K562 (cell line): ENCODE results near the gene PALLD. TPM values are rescaled to one million over a fixed set of nuclear protein-coding genes. Genes with fewer than 3 reads are reported as not detected.

Experiments used
- ATAC-seq: fragments of 200-7000 bp; cut with Tn5 transposase; 3 replicates; pipeline ENCODE4 v1.9.1; 2020; ENCODE audit warnings: moderate library complexity
- BruUV-seq: library from RNA; stranded (reverse); fragments of 400-500 nt; replicated peaks from 2 replicates; lab custom pipeline; 2021; lab: Mats Ljungman, UMichigan
- CTCF ChIA-PET: fragments of 300-600 bp; formaldehyde crosslinking; extraction: SDS; loops from one replicate; lab custom pipeline; 2021; ENCODE audit warnings: low intra/inter-chr PET ratio; lab: Yijun Ruan, JAX
- POLR2A ChIA-PET: fragments of 300-600, 350-650 bp; sonication (Branson Sonifier 250); formaldehyde crosslinking; extraction: SDS; loops from one replicate; lab custom pipeline; 2021; ENCODE audit warnings: antibody characterized with exemption, inconsistent platforms; lab: Yijun Ruan, JAX
- DNase-seq, 4 experiments: peaks; one replicate each; pipeline versions ENCODE4 v3.0.0 to v3.0.0-alpha.2; 2011 to 2018; ENCODE audit warnings: low spot score in 3 of 4, mixed read lengths in 3 of 4; ENCODE audit errors: extremely low read depth in 1 of 4
- FAIRE-seq: peaks from 2 replicates; lab custom pipeline; 2011; peaks lifted over from hg19 to GRCh38; lab: Jason Lieb, UNC
- H2AFZ ChIP-seq: 2 replicates; pipeline ENCODE4 v1.6.0; 2011; ENCODE audit warnings: low read depth, low read length, control low read depth, inconsistent platforms
- H3K27ac ChIP-seq: fragments of 200-600 bp; 3 replicates; pipeline ENCODE4 v1.8.0; 2011; ENCODE audit warnings: low read depth, mild to moderate bottlenecking, control low read depth, inconsistent platforms, low read length, moderate library complexity, mixed read lengths; ENCODE audit errors: extremely low read depth
- H3K27me3 ChIP-seq, 2 experiments: fragments of 300-600 bp in 1 of 2; 2 replicates in 1 of 2; 3 replicates in 1 of 2; pipeline versions ENCODE4 v1.6.0 to v1.8.0; 2011; ENCODE audit warnings: inconsistent platforms in 2 of 2, low read length in 2 of 2, mild to moderate bottlenecking in 1 of 2, mixed read lengths in 1 of 2, moderate library complexity in 1 of 2; ENCODE audit not compliant: control insufficient read depth in 2 of 2, insufficient read depth in 2 of 2
- H3K36me3 ChIP-seq: fragments of 300-600 bp; 3 replicates; pipeline ENCODE4 v1.8.0; 2011; ENCODE audit warnings: mild to moderate bottlenecking, low read length, inconsistent platforms; ENCODE audit not compliant: control insufficient read depth, insufficient read depth
- H3K4me1 ChIP-seq, 2 experiments: fragments of 200-600 bp in 1 of 2; replicated peaks in 1 of 2; 2 replicates in 1 of 2; 3 replicates in 1 of 2; pipeline versions ENCODE4 v1.5.1 to v1.8.0; 2011; ENCODE audit warnings: inconsistent platforms in 2 of 2, low read length in 2 of 2, mild to moderate bottlenecking in 1 of 2, mixed read lengths in 1 of 2, moderate library complexity in 1 of 2; ENCODE audit not compliant: control insufficient read depth in 2 of 2, insufficient read depth in 2 of 2
- H3K4me2 ChIP-seq: 2 replicates; pipeline ENCODE4 v1.6.1; 2011; ENCODE audit warnings: low read length, control low read depth, inconsistent platforms, mixed read lengths; ENCODE audit not compliant: insufficient read depth
- H3K4me3 ChIP-seq: fragments of 200-600 bp; sonication (generic), shearing (Covaris generic); 2 replicates; pipeline ENCODE4 v1.5.1; 2016; ENCODE audit warnings: control low read depth, inconsistent platforms
- H3K79me2 ChIP-seq: fragments of 200-600 bp; 3 replicates; pipeline ENCODE4 v1.8.0; 2011; ENCODE audit warnings: low read length, inconsistent platforms; ENCODE audit not compliant: control insufficient read depth, insufficient read depth
- H3K9ac ChIP-seq, 2 experiments: 2 replicates each; pipeline versions ENCODE4 v1.6.0 to v1.6.1; 2011; ENCODE audit warnings: low read depth in 2 of 2, low read length in 2 of 2, control low read depth in 1 of 2, inconsistent platforms in 1 of 2, mild to moderate bottlenecking in 1 of 2, mixed read lengths in 1 of 2; ENCODE audit not compliant: insufficient read depth in 1 of 2
- H3K9me1 ChIP-seq: one replicate; pipeline ENCODE4 v1.6.0; 2011; ENCODE audit warnings: inconsistent platforms, mild to moderate bottlenecking, low read length, moderate library complexity; ENCODE audit not compliant: control insufficient read depth, insufficient read depth
- H3K9me3 ChIP-seq: replicated peaks from 2 replicates; pipeline ENCODE4 v1.5.1; 2011; ENCODE audit warnings: low read depth, low read length, inconsistent platforms; ENCODE audit not compliant: control insufficient read depth, insufficient read depth
- H4K20me1 ChIP-seq: replicated peaks from 2 replicates; pipeline ENCODE4 v1.6.1; 2011; ENCODE audit warnings: low read length, inconsistent platforms, mixed read lengths; ENCODE audit not compliant: control insufficient read depth, insufficient read depth
- ARID3A ChIP-seq: IDR thresholded peaks from 2 replicates; pipeline ENCODE4 v1.6.1; 2012; ENCODE audit warnings: low read depth, low read length, improper control_type of control experiment, borderline replicate concordance
- CXXC5 ChIP-seq: fragments of 250-450 bp; sonication (Bioruptor Pico); IDR thresholded peaks from 2 replicates; pipeline ENCODE4 v1.8.0; 2022; ENCODE audit warnings: inconsistent platforms, mild to moderate bottlenecking, moderate library complexity
- FUS ChIP-seq: fragments of 200-400 bp; formaldehyde crosslinking; optimal IDR thresholded peaks from 2 replicates; pipeline ENCODE3; 2017; ENCODE audit warnings: low read depth, low read length
- HCFC1 ChIP-seq: IDR thresholded peaks from 2 replicates; pipeline ENCODE4 v1.6.1; 2012; ENCODE audit warnings: low read depth, low read length, improper control_type of control experiment
- HOXB6 ChIP-seq: fragments of 250-450 bp; sonication (Bioruptor Pico); IDR thresholded peaks from 2 replicates; pipeline ENCODE4 v1.5.1; 2022; ENCODE audit warnings: mild to moderate bottlenecking, borderline replicate concordance
- JUND ChIP-seq, 2 experiments: IDR thresholded peaks; 2 replicates in 1 of 2; 3 replicates in 1 of 2; pipeline ENCODE4 v1.6.1; 2011; ENCODE audit warnings: borderline replicate concordance in 2 of 2, low read depth in 2 of 2, low read length in 2 of 2, improper control_type of control experiment in 1 of 2, missing biosample characterization in 1 of 2, missing genetic modification characterization in 1 of 2, missing genetic modification reagents in 1 of 2
- KDM1A ChIP-seq, 2 experiments: fragments of 450-650 bp; IDR thresholded peaks; 2 replicates each; pipeline ENCODE4 v1.6.1; 2016; ENCODE audit warnings: mild to moderate bottlenecking in 2 of 2
- MYBL2 ChIP-seq, 2 experiments: fragments of 450-650 bp in 1 of 2; sonication (generic) in 1 of 2; formaldehyde crosslinking in 1 of 2; IDR thresholded peaks; 2 replicates each; pipeline versions ENCODE4 v1.6.1 to v1.8.1; 2017 to 2022; ENCODE audit warnings: borderline replicate concordance in 1 of 2, inconsistent platforms in 1 of 2, low read depth in 1 of 2, mild to moderate bottlenecking in 1 of 2, missing genetic modification reagents in 1 of 2, moderate library complexity in 1 of 2
- NFATC3 ChIP-seq: fragments of 450-650 bp; IDR thresholded peaks from 2 replicates; pipeline ENCODE4 v1.6.1; 2017; ENCODE audit warnings: mild to moderate bottlenecking
- NFRKB ChIP-seq: fragments of 450-650 bp; IDR thresholded peaks from 2 replicates; pipeline ENCODE4 v1.6.1; 2016; ENCODE audit warnings: low read depth
- NR2C2 ChIP-seq, 2 experiments: fragments of 200-800 bp in 1 of 2; sonication (Bioruptor generic) in 1 of 2; sonication (generic) in 1 of 2; formaldehyde crosslinking in 1 of 2; IDR thresholded peaks; 2 replicates each; pipeline versions ENCODE4 v1.6.1 to v1.8.0; 2016 to 2022; ENCODE audit warnings: mild to moderate bottlenecking in 1 of 2, missing compliant biosample characterization in 1 of 2, missing genetic modification characterization in 1 of 2, missing genetic modification reagents in 1 of 2
- RBM14 ChIP-seq: fragments of 200-400 bp; formaldehyde crosslinking; IDR thresholded peaks from 2 replicates; pipeline ENCODE4 v1.6.1; 2018; ENCODE audit warnings: low read depth, mild to moderate bottlenecking, low read length, moderate library complexity, borderline replicate concordance; ENCODE audit not compliant: insufficient read depth
- RBM25 ChIP-seq: fragments of 200-400 bp; formaldehyde crosslinking; IDR thresholded peaks from 2 replicates; pipeline ENCODE4 v1.6.1; 2018; ENCODE audit warnings: low read length, low read depth, moderate library complexity; ENCODE audit not compliant: severe bottlenecking
- SMAD2 ChIP-seq: fragments of 150-350 bp; IDR thresholded peaks from 2 replicates; pipeline ENCODE4 v1.6.1; 2014; ENCODE audit warnings: low read depth, mild to moderate bottlenecking, low read length
- SPI1 ChIP-seq: IDR thresholded peaks from 2 replicates; pipeline ENCODE4 v1.6.1; 2011; ENCODE audit warnings: low read depth, low read length, control low read depth, borderline replicate concordance
- TEAD1 ChIP-seq, 2 experiments: fragments of 450-650 bp in 1 of 2; sonication (generic) in 1 of 2; formaldehyde crosslinking; IDR thresholded peaks; 2 replicates each; pipeline versions ENCODE4 v1.4.0 to v1.8.0; 2020 to 2022; ENCODE audit warnings: mild to moderate bottlenecking in 2 of 2, missing genetic modification reagents in 1 of 2
- ZBED1 ChIP-seq: IDR thresholded peaks from 2 replicates; pipeline ENCODE4 v1.6.1; 2014
- ZNF253 ChIP-seq: fragments of 250-450 bp; sonication (Bioruptor Pico); conservative IDR thresholded peaks from 2 replicates; pipeline ENCODE4 v1.6.1; 2021; ENCODE audit warnings: mild to moderate bottlenecking
- ZNF436 ChIP-seq: fragments of 250-450, 450-650 bp; sonication (Bioruptor Pico); formaldehyde crosslinking; IDR thresholded peaks from 2 replicates; pipeline ENCODE4 v1.7.0; 2020; ENCODE audit warnings: mild to moderate bottlenecking
- WGBS: fragments of 100-300 bp; shearing (Covaris generic); methylation state at CpG from one replicate; pipeline ENCODE4 v1.1.6; 2016; ENCODE audit warnings: low coverage, mixed read lengths; ENCODE audit not compliant: insufficient coverage; ENCODE audit errors: missing lambda C conversion rate; 5-methylcytosine and 5-hydroxymethylcytosine counted together
- in situ Hi-C: fragments of 300-500 bp; cut with MboI; formaldehyde crosslinking; loops from 4 replicates; pipeline ENCODE4 v1.15.0; 2018; ENCODE audit warnings: inconsistent platforms, mixed read lengths
- intact Hi-C: fragments of 100-400 bp; cut with micrococcal nuclease; formaldehyde crosslinking; loops from 2 replicates; pipeline ENCODE4 v1.14.2; 2022
- polyA plus RNA-seq, 8 experiments: library from polyadenylated mRNA; depleted of rRNA in 4 of 8; stranded (reverse) in 5 of 8; unstranded in 3 of 8; fragments of >200 nt; fragmentation: Nextera tagmentation in 2 of 8; fragmentation: Illumina TruSeq in 1 of 8; extraction: Ambion mirVana in 2 of 8; extraction: Trizol in 1 of 8; gene quantifications; 2 replicates each; pipeline versions ENCODE4 v1.2.1 to v1.2.3, GENCODE V29; 2011 to 2014; ENCODE audit warnings: inconsistent platforms in 1 of 8, missing spikeins in 1 of 8
- total RNA-seq, 7 experiments: library from RNA; depleted of rRNA in 6 of 7; stranded (reverse); fragments of >200 nt in 6 of 7; fragmentation: Illumina TruSeq in 2 of 7; extraction: Trizol in 2 of 7; gene quantifications; 2 replicates each; pipeline versions ENCODE4 v1.2.1 to v1.2.3, GENCODE V29; 2011 to 2021; ENCODE audit warnings: low replicate concordance in 1 of 7

The PALLD gene
- total and polyA plus RNA-seq, 9 of the 15 experiments (the other 6 are each of a cell fraction or from before 2014, with no cell fraction given), result 0.01 to 0.35 (median 0.06) TPM; not detected in 3

GRCh38 chr4:168623011-168623410, 126.2 kb downstream of the PALLD start (continued):
- TF ChIP-seq ZNF253 (CRISPR knock-in tag) (no peak), HOXB6 (CRISPR knock-in tag) (no peak), NFATC3 (no peak), FUS (no peak), KDM1A (IDR thresholded peaks at IDR 0.05) (no peak), SPI1 (no peak), ARID3A (no peak), MYBL2 (IDR thresholded peaks at IDR 0.05; ENCODE audit: low read depth) (no peak), MYBL2 (CRISPR knock-in tag; IDR thresholded peaks at IDR 0.05; ENCODE audit: borderline replicate concordance) (no peak), HCFC1 (no peak), RBM25 (no peak), ZBED1 (no peak)
- TF ChIP-seq, all 486 proteins: peak for 0

- Histone ChIP-seq H4K20me1 (no peaks in the 10 kb centered on the region), H3K4me3 (no peak overlapping the region), H3K79me2 (no peaks in the 10 kb centered on the region), H3K27ac (no peak overlapping the region), H3K9ac (no peak overlapping the region), H3K36me3 (no peaks in the 10 kb centered on the region), H3K9me1 (no peaks in the 10 kb centered on the region), H2AFZ (no peak overlapping the region), H3K4me1 (no peaks in the 10 kb centered on the region), H3K27me3 (no peaks in the 10 kb centered on the region; a peak in 1 of 5 replicates), H3K4me2 (no peak overlapping the region), H3K9me3 (no peaks in the 10 kb centered on the region)
- WGBS, result 5% methylated on average over 5 of the region's 5 CpGs
- in situ Hi-C loops (no loop called here), intact Hi-C loops (no loop called here)
- ATAC-seq (no peak), DNase-seq (no peak), FAIRE-seq (no peak)
- no TSS peak for BruUV-seq
- ChIA-PET CTCF (no interaction called here), POLR2A (no interaction called here)
- TF ChIP-seq ARID3A (no peak), SMAD2 (no peak), ZNF436 (no peak), RBM14 (no peak), JUND (IDR thresholded peaks at IDR 0.05; ENCODE audit: borderline replicate concordance, low read depth, low read length) (no peak), JUND (tag; IDR thresholded peaks at IDR 0.05; ENCODE audit: borderline replicate concordance, low read depth, low read length) (no peak), NFRKB (no peak), TEAD1 (CRISPR knock-in tag; IDR thresholded peaks at IDR 0.05) (no peak), NR2C2 (CRISPR knock-in tag; IDR thresholded peaks at IDR 0.05) (no peak), NR2C2 (tag; IDR thresholded peaks at IDR 0.05) (no peak), CXXC5 (CRISPR knock-in tag) (no peak)
These were observed 126.6 kb downstream of the PALLD start for GRCh38 chr4:168623484-168623883.
